Iris pigment epithelial cell (primary cell): ENCODE data around the gene GRK5.

ENCODE experiments used
- DNase-seq: peaks from one replicate; pipeline ENCODE4 v3.0.0-alpha.2; 2011; ENCODE audit warnings: low read depth

The GRK5 gene

DNA sequence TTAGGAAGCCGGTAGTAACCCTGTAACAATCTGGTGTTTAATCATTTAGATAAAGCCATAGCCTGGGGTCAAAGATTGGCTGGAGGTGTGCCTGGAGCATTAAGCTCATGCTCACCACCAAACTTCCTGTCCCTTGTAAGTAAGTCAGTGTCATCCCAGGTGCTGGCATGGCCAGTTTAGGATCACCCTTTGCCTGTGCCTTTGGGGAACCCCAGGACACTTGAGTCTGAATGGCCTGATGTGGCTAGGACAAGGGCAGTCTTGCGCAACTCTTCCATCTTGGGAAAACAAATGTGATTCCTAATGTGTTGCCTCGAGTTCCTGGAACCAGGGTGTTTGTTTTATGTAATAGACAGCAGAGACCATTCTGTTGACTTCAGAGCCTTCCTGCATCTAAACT, 154.8 kb downstream of the GRK5 start:
- no peak for DNase-seq

DNA sequence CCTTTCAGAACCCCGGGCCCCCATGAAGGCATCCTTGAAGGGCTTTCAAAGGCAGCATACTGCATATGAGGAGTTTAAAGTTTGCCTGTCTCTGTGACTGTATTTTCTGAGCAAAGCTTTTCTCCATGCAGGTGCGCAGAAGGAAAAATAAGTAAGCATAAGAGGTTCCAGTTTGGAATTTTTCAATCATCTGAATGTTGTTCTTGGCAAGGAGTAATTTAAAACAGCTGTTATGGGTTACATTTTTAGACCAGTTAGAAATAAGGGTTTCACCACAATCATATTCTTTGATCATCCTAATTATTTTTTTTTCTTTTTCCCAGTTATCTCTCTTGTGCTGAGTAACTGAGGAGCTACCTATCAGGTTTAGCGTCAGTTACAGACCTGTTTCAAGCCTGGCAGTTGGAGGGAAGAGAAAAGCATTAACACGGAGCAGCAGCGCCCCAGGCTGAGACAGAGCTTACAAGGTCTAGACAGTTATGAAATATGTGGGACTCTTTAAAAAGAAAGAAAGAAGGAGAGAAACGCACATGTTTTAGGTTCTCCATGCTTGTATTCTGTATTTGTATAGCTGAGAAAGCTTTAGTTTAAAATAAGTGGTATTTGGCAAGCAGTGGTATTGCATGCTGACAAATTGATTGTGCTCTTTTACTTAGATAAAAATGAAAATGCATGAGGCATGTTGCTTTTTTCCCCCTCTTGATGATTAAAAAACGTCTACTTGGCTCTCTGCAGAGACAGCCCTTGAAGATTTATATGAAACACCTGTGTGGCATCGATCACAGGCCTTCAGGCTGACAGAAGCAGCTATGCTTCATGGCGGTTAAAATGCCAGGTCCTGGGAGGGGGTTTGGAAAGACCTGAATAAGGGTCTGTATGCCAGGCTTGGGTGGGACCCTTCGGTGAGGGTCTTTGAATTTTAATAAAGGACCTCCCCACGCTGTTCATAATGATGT, 157.6 kb downstream of the GRK5 start:
- DNase-seq: peak; percentile 59

DNA sequence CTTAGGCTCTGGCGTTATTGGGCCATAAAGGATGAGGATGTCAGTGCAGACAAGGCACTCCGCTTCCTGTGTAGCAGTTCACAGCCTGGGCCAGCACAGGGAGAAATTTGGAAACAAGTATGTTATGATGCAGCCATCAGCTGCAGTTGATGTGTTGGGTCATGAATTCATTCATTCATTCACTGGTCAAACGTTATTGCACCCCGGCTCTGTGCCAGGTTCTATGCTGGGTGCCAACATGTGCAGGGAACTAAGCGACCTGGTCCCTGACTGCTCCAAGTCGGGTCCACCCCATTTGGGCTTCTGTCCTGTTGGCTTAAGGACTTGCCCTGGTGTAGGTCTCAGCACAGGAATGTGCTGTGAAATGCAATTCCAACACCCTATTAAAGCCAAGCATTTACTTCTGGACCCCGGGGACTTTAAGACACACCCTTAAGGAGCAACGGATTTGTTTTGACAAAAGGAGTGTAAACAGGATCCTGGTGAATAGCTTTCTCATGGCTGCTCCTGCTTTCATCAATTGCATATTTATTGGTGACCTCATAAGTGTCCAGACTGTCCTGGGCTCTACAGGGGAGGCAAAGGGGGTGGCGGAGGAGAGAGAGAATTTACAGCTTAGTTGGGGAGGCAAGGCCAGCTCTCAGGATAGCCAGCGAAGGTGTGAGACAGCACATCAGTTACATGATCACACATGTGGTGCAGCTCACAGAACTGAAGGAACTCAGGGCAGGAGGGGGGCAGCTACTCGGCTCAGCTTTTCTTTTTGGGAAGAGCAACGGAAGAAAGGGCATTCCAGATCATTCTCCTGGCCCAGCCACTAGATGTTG, 158.6 kb downstream of the GRK5 start:
- DNase-seq: no peak

- no peak for DNase-seq
These were observed 160.6 kb downstream of the GRK5 start for GRCh38 chr10:119367841-119368549.

GRCh38 chr10:119368581-119368980, 161.2 kb downstream of the GRK5 start:
- no peak for DNase-seq

DNA sequence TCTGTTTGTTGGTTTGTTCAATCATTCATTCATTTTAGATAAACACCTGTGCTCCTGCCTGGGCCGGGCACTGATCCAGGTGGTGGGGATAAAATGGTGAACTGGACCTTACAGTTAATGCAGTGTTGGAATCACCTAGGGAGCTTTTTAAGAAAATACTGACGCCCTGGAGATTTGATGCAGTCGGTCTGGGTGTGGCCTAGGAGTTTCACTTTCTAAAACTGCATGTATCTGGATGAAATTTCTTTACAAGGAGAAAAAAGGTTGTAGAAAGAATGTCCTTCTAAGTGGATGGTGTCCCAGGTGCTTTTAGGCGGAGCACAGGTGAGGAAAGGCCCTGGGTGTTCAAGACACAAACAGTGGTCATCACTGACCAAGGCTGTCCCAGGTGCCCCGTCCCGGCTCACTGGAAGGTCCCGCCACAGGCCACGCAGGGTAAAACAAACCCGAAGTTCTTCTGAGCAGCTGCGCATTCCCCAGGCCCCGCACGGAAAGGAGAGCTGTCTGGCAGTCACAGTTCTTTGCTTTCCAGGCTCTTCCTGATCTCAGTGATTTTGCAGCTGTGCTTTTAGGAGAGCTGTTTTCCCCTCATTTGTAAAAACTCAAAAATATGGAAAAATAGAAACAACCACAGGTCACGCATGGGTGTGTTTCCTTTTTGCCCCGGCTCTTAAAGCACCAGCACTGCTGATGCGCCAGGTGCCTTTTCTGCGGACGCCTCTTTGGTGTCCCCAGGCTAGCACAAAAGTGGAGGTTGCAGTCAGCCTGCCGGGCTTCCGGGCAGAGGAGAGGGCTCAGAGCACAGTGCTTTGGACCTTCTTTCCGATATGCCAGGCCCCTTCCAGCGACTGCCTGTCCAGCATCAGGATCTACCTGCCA, 161.9 kb downstream of the GRK5 start:
- peak; percentile 28 for DNase-seq

DNA sequence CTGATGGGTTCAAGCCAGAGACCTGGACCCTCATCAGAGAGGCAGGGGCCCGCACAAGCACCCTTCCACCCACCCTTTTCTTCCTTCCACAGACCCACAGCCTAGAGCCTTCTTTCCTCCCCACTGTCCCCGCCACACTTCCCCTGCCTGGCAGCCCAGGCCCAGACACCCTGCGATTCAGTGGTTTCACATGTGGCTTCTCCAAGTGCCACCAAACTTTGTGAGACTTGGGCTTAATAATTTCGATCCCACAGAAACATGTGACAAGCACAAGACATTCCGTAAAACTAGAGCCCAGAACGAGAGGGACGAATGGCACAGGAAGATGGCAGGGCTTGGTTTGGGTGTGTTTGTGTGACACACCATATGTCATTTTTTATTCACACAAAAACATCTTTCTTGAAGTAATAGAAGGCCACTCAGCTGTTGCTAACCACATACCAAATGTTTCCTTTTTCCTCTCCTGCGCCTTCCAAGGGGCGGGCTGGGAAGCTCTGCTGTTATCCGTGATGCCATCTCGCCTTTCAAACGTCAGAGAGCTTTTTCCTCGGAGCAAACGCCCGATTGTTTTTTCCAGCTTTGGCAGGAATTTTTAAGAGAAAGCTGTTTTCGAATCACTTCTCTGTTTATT, 162.9 kb downstream of the GRK5 start:
- DNase-seq: peak; percentile 88

GRCh38 chr10:119370972-119371703, 163.8 kb downstream of the GRK5 start:
- peak; percentile 72 for DNase-seq

GRCh38 chr10:119371704-119372663, 164.6 kb downstream of the GRK5 start:
- DNase-seq: no peak

DNA sequence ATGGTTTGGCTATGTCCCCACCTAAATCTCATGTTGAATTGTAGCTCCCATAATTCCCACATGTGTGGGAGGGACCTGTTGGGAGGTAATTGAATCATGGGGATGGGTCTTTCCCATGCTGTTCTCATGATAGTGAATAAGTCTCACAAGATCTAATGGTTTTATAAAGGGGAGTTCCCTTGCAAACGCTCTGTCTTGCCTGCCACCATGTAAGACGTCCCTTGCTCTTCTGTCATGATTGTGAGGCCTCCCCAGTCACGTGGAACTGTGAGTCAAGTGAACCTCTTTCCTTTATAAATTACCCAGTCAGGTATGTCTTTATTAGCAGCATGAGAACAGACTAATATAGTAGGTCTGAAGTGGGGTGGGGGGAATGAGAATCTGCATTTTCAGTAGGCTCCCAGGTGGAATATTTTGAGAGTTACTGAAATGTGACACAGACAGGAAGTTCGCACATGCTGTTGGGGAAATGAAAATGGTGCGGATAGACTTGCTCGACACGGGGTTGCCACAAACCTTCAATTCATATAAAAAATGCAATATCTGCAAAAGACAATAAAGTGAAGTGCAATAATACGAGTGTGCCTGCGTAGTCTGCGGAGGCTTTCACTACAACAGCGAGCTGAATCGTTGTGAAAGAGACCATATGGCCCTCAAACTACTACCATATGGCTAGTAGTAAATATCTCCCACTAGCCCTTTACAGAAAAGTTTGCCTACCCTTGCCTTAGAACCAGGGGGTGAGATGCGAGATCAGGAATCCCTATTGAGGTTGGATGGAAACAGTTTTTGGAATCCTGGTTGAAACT, 166.1 kb downstream of the GRK5 start:
- DNase-seq: no peak

GRCh38 chr10:119374236-119374635, 166.9 kb downstream of the GRK5 start:
- DNase-seq: no peak

- DNase-seq: peak; percentile 63
These were observed 168.4 kb downstream of the GRK5 start for GRCh38 chr10:119375574-119376272.

DNA sequence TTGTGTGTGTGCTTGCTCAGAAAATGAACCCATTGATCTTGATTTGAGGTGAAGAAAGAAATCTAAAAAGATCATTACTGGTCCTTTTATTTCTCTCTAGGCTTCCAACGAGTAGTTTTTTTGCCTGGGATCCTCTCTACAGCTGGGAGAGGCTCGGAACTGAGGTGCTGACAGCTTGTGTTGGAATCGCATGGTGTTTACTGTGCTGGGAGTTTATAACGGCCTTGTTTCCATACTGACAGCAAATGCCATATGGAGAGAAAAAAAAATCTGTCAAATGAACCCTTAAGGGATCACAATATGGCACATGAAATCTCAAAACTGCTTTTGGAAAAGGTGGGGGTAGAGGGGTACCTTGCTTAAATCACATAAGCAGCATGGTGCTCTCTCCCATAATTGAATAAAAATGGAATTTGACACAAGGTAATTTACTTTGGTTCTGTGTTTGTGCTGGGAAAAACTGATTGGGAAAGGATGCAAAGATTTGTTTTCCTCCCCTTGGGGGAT, 170.1 kb downstream of the GRK5 start:
- DNase-seq: no peak

GRCh38 chr10:119377958-119378736, 170.8 kb downstream of the GRK5 start:
- DNase-seq: no peak

- DNase-seq: no peak
These were observed 171.3 kb downstream of the GRK5 start for GRCh38 chr10:119378737-119379067.

GRCh38 chr10:119379466-119380071, 172.2 kb downstream of the GRK5 start:
- DNase-seq: no peak
